ENCODE data around the gene DNAJA4.
"Not testable (repeated sequence)": the region's sequence is repeated elsewhere in the genome, so short reads cannot be mapped to it uniquely, and the experiment has no call there.

DNAJA4 gene

GRCh38 chr15:78243491-78243941, 20.8 kb upstream of the DNAJA4 start:
- H3K36me3 ChIP-seq (ENCODE audit: insufficient read depth, low read length) = no peaks in the 10 kb centered on the region
- H3K27ac ChIP-seq (ENCODE audit: low read depth, low read length, poor library complexity, severe bottlenecking) = no peak overlapping the region
- H3K4me3 ChIP-seq (ENCODE audit: low read depth, low read length, poor library complexity, severe bottlenecking) = no peak overlapping the region
- TF ChIP-seq CTCF (IDR thresholded peaks at IDR 0.05; ENCODE audit: low read length) (no peak), EZH2 (IDR thresholded peaks at IDR 0.05; ENCODE audit: borderline replicate concordance, low read length) (no peak)
- H3K79me2 ChIP-seq (ENCODE audit: insufficient read depth, low read length) = no peaks in the 10 kb centered on the region
- H2AFZ ChIP-seq (ENCODE audit: low read length) = no peak overlapping the region
- no peaks in the 10 kb centered on the region for H3K9me2 ChIP-seq (ENCODE audit: low read depth, low read length)
- H3F3A ChIP-seq (ENCODE audit: insufficient read depth, low read length) = no peaks in the 10 kb centered on the region
- H3K9ac ChIP-seq (ENCODE audit: low read length) = no peak overlapping the region
- H3K27me3 ChIP-seq (ENCODE audit: insufficient read depth, low read length) = no peaks in the 10 kb centered on the region
- H3K4me2 ChIP-seq (ENCODE audit: low read length) = no peak overlapping the region
- H4K20me1 ChIP-seq (ENCODE audit: insufficient read depth, low read length) = no peaks in the 10 kb centered on the region
- no peaks in the 10 kb centered on the region for H3K9me3 ChIP-seq (ENCODE audit: low read length)
- no peaks in the 10 kb centered on the region for H3K4me1 ChIP-seq (ENCODE audit: insufficient read depth, low read length, severe bottlenecking)

- Histone ChIP-seq H3K27ac (ENCODE audit: low read depth, low read length, poor library complexity, severe bottlenecking) (no peak overlapping the region), H3K79me2 (ENCODE audit: insufficient read depth, low read length) (no peaks in the 10 kb centered on the region), H3K9ac (ENCODE audit: low read length) (no peak overlapping the region), H3K9me3 (ENCODE audit: low read length) (no peaks in the 10 kb centered on the region), H3K27me3 (ENCODE audit: insufficient read depth, low read length) (no peaks in the 10 kb centered on the region), H3K4me1 (ENCODE audit: insufficient read depth, low read length, severe bottlenecking) (no peaks in the 10 kb centered on the region), H4K20me1 (ENCODE audit: insufficient read depth, low read length) (no peaks in the 10 kb centered on the region), H3F3A (ENCODE audit: insufficient read depth, low read length) (no peaks in the 10 kb centered on the region), H3K9me2 (ENCODE audit: low read depth, low read length) (no peaks in the 10 kb centered on the region), H3K36me3 (ENCODE audit: insufficient read depth, low read length) (no peaks in the 10 kb centered on the region), H3K4me2 (ENCODE audit: low read length) (no peak overlapping the region), H2AFZ (ENCODE audit: low read length) (no peak overlapping the region), H3K4me3 (ENCODE audit: low read depth, low read length, poor library complexity, severe bottlenecking) (no peak overlapping the region)
- TF ChIP-seq EZH2 (IDR thresholded peaks at IDR 0.05; ENCODE audit: borderline replicate concordance, low read length) (no peak), CTCF (IDR thresholded peaks at IDR 0.05; ENCODE audit: low read length) (no peak)
These were observed 20.3 kb upstream of the DNAJA4 start for GRCh38 chr15:78244101-78244500.

DNA sequence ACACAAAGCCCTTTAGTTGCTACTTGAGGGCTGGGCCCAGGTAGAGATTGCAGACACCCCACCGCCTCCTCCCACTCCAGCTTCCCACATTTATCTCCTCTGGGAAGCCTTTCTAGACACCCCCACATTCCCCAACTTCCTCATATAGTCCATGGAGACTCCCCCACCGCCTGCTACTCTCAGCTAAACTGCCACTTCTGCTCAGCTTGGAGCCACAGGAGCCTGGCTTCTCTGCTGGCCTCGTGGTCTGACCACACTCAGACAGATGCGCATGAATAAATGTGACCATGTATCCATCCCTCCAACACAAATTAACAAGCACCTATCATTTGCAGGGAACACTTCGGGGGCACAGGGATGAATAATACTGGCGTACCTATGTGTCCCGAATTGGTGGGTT, 19.5 kb upstream of the DNAJA4 start:
- no peak overlapping the region for H3K4me2 ChIP-seq (ENCODE audit: low read length)
- no peak overlapping the region for H3K27ac ChIP-seq (ENCODE audit: low read depth, low read length, poor library complexity, severe bottlenecking)
- no peaks in the 10 kb centered on the region for H3K9me2 ChIP-seq (ENCODE audit: low read depth, low read length)
- H3K4me1 ChIP-seq (ENCODE audit: insufficient read depth, low read length, severe bottlenecking) = no peaks in the 10 kb centered on the region
- H3K79me2 ChIP-seq (ENCODE audit: insufficient read depth, low read length) = no peaks in the 10 kb centered on the region
- no peak overlapping the region for H2AFZ ChIP-seq (ENCODE audit: low read length)
- H3K9me3 ChIP-seq (ENCODE audit: low read length) = no peaks in the 10 kb centered on the region
- H4K20me1 ChIP-seq (ENCODE audit: insufficient read depth, low read length) = no peaks in the 10 kb centered on the region
- H3F3A ChIP-seq (ENCODE audit: insufficient read depth, low read length) = no peaks in the 10 kb centered on the region
- TF ChIP-seq EZH2 (IDR thresholded peaks at IDR 0.05; ENCODE audit: borderline replicate concordance, low read length) = no peak
- no peak for TF ChIP-seq CTCF (IDR thresholded peaks at IDR 0.05; ENCODE audit: low read length)
- no peak overlapping the region for H3K4me3 ChIP-seq (ENCODE audit: low read depth, low read length, poor library complexity, severe bottlenecking)
- no peaks in the 10 kb centered on the region for H3K27me3 ChIP-seq (ENCODE audit: insufficient read depth, low read length)
- H3K9ac ChIP-seq (ENCODE audit: low read length) = no peak overlapping the region
- H3K36me3 ChIP-seq (ENCODE audit: insufficient read depth, low read length) = no peaks in the 10 kb centered on the region

DNA sequence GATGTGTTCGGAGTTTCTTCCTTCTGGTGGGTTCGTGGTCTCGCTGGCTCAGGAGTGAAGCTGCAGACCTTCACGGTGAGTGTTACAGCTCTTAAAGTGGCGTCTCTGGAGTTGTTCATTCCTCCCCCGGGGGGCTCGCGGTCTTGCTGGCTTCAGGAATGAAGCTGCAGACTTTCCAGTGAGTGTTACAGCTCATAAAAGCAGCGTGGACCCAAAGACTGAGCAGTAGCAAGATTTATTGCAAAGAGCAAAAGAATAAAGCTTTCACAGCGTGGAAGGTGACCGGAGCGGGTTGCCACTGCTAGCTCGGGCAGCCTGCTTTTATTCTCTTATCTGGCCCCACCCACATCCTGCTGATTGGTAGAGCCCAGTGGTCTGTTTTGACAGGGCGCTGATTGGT, 19.0 kb upstream of the DNAJA4 start:
- H3K9me2 ChIP-seq (ENCODE audit: low read depth, low read length); H3K27me3 ChIP-seq (ENCODE audit: insufficient read depth, low read length); H4K20me1 ChIP-seq (ENCODE audit: insufficient read depth, low read length); H2AFZ ChIP-seq (ENCODE audit: low read length); H3K4me2 ChIP-seq (ENCODE audit: low read length); H3K9me3 ChIP-seq (ENCODE audit: low read length); H3K4me3 ChIP-seq (ENCODE audit: low read depth, low read length, poor library complexity, severe bottlenecking); H3K36me3 ChIP-seq (ENCODE audit: insufficient read depth, low read length); H3F3A ChIP-seq (ENCODE audit: insufficient read depth, low read length); H3K79me2 ChIP-seq (ENCODE audit: insufficient read depth, low read length); H3K9ac ChIP-seq (ENCODE audit: low read length); H3K27ac ChIP-seq (ENCODE audit: low read depth, low read length, poor library complexity, severe bottlenecking); H3K4me1 ChIP-seq (ENCODE audit: insufficient read depth, low read length, severe bottlenecking): not testable (repeated sequence)

DNA sequence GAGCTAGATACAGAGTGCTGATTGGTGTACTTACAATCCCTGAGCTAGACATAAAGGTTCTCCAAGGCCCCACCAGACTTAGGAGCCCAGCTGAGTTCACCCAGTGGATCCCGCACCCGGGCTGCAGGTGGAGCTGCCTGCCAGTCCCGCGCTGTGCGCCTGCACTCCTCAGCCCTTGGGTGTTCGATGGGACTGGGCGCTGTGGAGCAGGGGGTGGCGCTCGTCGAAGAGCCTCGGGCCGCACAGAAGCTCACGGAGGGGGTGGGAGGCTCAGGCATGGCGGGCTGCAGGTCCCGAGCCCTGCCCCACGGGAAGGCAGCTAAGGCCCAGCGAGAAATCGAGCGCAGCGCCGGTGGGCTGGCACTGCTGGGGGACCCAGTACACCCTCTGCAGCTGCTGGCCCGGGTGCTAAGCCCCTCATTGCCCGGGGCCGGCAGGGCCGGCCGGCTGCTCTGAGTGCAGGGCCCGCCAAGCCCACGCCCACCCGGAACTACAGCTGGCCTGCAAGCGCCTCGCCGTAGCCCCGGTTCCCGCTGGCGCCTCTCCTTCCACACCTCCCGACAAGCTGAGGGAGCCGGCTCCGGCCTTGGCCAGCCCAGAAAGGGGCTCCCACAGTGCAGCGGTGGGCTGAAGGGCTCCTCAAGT, 18.3 kb upstream of the DNAJA4 start:
- not testable (repeated sequence) for H2AFZ ChIP-seq (ENCODE audit: low read length); H3K27me3 ChIP-seq (ENCODE audit: insufficient read depth, low read length); H3K9ac ChIP-seq (ENCODE audit: low read length); H3K9me2 ChIP-seq (ENCODE audit: low read depth, low read length); H3K9me3 ChIP-seq (ENCODE audit: low read length); H3K27ac ChIP-seq (ENCODE audit: low read depth, low read length, poor library complexity, severe bottlenecking); H4K20me1 ChIP-seq (ENCODE audit: insufficient read depth, low read length); H3F3A ChIP-seq (ENCODE audit: insufficient read depth, low read length); H3K4me2 ChIP-seq (ENCODE audit: low read length); H3K4me1 ChIP-seq (ENCODE audit: insufficient read depth, low read length, severe bottlenecking); H3K79me2 ChIP-seq (ENCODE audit: insufficient read depth, low read length); H3K4me3 ChIP-seq (ENCODE audit: low read depth, low read length, poor library complexity, severe bottlenecking); H3K36me3 ChIP-seq (ENCODE audit: insufficient read depth, low read length)

Data from OCI-LY1 (cell line).